SIG-M5 treated with dmso at 0.1 percent for 504 hours (cell line): Measurements from ENCODE around the gene FMN2.
"Not testable (repeated sequence)": the region's sequence is repeated elsewhere in the genome, so short reads cannot be mapped to it uniquely, and the experiment has no call there.

Experiments
- DNase-seq: peaks from one replicate; lab custom pipeline; 2025; ENCODE audit not compliant: unreplicated experiment; lab: John Stamatoyannopoulos, UW

Gene FMN2

DNA sequence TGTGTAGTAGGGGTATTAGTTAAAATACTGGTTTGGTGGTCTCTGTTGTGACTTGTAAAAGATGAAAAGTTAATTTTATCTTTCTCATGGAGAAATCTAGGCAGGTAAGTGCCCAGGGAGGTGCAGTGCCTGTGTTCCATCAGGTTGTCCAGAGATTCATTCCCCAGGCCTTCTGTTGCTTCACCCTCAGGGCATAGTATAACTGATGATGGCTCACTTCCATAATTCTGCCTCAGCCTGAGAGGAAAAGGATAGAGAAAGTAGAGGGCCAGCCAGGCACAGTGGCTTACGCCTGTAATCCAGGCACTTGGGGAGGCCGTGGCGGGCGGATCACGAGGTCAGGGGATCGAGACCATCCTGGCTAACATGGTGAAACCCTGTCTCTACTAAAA lies 153.9 kb downstream of the FMN2 start:
- DNase-seq: no peak

DNA sequence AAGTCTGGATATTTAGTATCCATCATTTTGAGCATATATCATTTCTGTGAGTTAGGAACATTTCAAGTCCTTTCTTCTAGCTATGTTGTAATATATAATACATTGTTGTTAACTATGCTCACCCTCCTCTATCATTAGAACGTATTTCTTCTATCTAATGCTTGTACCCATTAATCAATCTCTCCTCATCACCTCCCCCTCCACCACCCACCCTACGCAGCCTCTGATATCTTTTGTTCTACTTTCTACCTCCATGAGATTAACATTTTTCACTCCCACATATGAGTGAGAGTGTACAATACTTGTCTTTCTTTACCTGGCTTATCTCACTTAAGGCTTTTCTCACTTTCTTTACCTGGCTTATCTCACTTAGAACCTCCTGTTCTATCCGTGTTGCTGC lies 156.2 kb downstream of the FMN2 start:
- DNase-seq: no peak

DNA sequence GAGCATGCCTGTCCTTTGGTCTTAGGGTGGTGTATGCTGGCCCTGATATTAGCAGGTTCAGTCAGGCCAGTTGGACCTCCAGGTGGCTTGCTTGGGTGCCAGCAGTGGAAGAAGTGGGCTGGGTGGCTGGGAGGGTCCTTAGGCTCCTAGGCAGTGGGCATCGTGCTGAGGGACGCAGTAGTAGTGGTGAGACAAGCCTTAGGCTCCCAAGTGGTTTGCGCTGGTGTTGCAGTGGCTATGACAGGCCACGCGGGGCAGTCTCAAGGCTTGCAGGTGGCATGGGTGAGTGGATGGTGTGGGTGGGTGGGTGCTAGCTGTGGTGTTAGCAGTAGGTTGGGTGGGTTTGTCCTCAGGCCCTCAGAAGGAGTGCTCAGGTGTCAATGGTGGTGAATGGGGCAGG lies 162.3 kb downstream of the FMN2 start:
- no peak for DNase-seq

DNA sequence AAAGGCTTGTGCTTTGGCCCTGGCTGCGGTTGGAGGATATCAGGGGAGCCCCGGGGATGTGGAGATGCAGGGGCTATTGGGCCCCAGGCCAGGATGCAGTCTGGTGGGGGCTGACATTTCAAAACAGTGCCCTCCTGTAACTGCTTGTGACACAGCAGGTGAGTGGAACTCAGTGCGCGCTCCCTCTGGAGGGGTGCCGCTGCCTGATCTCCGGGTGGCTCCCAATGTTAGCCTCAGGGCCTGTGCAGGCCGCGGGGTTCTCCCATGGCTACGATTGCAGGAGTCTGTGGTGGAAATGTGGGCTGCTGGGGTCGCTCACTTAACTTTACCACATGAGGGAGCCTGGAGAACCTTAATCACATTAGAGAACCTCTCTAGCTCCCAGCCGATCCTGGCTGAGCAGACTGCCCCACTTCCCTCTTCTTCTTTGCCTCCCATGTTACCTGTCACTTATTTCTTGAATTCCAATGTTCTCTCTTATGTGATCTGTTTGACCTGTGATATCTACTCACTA lies 163.2 kb downstream of the FMN2 start:
- no peak for DNase-seq

DNA sequence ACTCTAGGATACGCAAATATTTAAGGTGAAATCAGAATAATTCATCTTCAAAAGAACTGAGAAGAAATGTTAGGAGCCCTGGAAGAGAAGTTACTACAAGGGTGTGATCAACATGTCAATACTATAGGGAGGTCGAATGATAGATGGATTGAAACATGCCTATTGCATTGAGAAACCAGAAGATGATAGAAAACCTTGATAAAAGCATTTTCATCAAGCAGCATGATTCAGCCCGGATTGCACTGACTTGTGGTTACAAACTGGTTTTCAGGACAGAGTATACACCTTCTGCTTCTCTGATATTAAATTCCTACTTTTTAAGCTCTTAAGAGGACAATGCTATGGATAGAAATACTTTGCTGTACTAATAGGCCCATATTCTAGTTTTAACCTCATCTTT lies 164.2 kb downstream of the FMN2 start:
- no peak for DNase-seq

DNA sequence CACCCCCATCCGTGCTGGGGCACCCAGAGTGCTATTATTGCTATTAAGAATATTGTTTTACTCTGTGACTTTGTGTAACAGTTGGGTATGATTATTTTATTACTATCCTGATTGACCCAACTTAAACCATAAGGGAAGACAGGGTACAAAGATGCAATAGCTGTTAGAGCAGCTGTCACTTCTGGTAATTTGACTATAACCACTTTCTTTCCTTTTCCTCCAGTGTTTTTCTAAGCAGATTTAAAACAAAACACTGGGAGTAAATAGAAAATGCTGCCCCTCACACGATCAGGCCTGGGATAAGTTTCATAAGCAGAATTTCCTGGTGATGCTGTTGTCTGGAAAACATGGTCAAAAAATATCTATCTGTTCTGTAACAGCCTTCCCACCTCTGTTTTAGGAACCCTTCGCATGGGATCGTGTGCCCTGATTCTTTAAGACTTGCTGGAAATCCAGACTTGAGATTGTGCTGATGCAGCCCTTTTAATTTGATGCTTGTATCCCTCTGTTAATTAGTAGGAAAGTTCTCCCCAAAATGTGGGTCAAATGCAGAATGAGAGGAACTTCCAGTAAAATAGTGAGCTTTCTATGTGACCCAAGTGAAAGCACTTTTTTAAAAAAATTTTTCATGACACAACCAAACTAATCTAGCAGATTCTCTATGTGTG lies 165.3 kb downstream of the FMN2 start:
- DNase-seq: no peak

DNA sequence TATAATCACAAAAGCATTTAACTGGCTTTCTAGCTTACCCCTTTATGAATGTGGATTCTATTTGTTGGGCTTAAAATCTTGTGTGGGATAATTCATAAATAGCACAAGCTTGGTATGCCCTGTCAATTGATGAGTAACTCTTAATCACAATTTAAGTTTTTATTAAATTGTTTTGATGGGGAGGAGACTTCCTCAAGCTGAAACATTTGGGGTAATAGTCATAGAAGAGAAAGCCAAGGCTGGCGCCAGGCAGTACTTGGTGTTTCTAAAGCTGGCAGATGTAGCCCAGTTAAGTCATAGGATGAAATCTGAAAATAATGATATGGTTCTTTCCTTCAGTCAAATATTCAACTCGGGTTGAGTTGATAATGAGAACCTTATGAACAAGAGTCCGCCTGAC lies 167.2 kb downstream of the FMN2 start:
- DNase-seq: no peak

DNA sequence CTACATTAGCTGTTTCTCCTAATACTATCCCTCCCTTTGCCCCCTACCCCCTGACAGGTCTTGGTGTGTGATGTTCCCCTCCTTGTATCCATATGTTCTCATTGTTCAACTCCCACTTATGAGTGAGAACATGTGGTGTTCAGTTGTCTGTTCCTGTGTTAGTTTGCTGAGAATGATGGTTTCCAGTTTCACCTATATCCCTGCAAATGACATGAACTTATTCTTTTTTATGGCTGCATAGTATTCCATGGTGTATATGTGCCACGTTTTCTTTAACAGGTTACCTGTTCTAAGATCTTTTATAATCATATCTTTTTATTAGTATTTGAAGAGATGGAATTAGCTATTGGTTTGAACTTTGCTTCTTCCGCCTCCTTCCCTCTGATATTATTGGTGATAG lies 172.8 kb downstream of the FMN2 start:
- not testable (repeated sequence) for DNase-seq

DNA sequence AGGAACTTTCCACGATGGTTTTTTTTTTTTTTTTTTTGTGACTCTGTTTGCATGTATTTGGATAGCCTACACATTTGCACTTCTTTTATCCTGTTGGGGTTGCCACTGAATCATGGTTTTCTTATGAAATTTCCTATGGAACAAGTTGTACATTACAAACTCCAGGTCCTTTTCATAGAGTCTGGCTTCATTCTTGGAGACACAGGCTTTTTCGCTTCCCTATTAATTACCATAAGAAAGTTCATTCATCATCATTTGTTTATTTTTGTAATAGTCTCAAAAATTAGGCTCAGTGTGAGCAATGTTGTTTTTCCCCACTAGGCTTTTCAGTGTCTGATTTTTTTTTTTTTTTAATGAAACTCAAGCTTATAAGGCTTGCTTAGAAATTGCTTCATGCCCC lies 179.4 kb downstream of the FMN2 start:
- DNase-seq: no peak

DNA sequence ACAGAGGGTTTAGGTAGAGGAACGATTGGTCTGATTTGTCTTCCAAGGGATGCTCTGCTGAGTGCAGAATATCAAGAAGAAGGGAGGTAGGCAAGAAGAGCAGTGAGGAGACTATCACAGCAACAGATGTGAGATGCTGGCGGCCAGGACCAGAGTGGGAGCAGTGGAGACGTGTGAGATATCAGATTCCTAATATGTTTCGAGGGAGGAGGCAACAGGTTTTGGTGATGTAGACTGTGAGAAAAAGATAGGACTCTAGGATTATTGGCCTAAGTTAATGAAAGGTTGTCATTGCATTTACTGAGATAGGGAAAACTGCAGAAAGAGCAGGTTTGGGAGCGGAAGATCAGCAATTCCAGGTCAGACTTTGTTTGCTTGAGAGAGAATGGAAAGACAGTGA lies 182.9 kb downstream of the FMN2 start:
- DNase-seq: no peak

DNA sequence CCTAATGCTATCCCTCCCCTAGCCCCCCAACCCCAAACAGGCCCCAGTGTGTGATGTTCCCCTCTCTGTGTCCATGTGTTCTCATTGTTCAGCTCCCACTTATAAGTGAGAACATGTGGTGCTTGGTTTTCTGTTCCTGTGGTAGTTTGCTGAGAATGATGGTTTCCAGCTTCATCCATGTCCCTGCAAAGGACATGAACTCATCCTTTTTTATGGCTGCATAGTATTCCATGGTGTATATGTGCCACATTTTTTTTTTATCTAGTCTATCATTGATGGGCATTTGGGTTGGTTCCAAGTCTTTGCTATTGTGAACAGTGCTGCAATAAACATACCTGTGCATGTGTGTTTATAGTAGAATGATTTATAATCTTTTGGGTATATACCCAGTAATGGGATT lies 183.5 kb downstream of the FMN2 start:
- not testable (repeated sequence) for DNase-seq

DNA sequence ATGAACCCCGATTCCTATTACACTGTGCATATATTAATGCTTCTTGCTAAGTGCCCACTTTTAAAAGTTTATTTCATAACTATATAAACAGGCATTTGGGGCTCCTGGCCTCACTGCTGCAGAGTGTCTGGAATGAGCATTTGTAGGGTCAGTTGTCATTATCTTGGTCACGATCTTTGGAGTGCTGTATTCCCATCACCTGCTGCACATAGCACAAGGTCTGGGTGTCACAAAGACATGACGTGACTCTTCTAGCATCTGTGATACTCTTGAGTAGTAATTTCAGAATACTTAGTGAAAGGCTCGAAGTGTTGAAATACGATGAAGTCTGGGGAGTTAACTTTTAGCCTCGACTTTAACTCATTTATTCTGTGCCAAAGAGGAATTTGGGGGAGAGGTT lies 186.4 kb downstream of the FMN2 start:
- DNase-seq: no peak

DNA sequence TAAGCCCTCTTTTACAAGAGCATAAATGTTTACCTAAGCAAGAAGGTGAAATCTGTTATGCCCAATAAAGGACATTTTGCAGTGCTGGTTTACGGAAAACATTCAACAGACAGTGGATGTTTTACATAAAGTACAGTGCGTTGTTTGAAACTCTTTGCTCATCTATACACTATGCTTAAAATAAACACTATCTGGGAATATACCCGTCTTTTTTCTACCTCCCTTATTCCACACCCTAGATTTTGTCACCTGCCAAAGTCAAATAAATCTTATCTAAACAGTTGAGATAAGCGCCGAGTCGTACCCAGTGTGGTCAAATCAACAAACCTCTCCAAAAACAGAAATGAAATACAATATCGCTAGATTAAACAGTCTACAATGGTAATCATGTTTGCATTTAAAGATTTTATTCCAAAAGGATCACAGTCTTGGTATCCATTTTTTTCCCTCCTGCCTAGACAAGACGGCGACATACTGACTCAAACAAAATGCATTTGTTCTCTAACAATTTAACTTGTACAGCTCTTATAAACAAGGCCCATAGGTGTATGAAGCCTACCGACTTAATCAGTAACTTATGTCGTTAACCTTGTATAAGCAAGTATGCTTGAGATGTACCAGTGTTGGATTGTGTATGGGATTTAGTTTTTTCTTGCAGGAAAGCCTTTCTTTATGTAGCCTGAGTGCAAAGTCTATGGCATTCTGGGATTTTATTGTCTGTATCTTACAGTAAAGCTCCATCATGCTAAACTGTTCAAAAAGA lies 189.1 kb downstream of the FMN2 start:
- no peak for DNase-seq

DNA sequence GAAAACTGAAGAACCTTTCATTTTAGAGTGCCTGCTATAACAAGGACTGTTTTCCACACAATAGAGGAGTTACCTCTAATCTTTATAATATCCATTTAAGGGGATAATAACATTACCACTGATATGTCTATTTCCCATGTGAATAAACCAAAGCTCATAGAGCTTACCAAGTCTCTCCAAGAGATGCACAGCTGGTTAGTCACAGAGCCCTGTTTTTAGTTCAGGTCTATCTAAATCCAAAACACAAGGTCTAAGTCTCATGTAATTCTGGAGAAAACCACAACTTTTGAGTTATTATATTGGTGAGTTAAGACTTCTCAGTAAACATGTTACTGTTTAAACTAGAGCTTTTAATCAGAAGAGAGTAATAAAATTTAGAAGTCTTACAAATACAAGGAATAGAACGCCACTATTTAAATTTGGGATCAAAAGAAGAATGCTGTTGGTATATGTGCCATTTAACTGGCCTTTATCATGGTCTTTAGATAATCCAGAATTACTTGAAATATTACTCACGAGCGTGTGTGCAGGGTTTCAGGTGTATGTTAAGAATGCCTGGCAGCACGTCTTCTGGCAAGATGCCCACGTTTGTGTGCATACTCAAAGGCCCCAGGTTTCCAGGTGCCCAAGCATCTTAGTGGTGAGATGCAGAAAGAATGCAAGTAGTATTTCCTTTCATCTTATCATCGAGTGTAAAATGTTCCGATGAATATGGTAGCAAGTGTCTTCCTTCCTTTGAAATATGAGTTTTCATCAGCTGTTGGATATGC lies 190.6 kb downstream of the FMN2 start:
- no peak for DNase-seq

DNA sequence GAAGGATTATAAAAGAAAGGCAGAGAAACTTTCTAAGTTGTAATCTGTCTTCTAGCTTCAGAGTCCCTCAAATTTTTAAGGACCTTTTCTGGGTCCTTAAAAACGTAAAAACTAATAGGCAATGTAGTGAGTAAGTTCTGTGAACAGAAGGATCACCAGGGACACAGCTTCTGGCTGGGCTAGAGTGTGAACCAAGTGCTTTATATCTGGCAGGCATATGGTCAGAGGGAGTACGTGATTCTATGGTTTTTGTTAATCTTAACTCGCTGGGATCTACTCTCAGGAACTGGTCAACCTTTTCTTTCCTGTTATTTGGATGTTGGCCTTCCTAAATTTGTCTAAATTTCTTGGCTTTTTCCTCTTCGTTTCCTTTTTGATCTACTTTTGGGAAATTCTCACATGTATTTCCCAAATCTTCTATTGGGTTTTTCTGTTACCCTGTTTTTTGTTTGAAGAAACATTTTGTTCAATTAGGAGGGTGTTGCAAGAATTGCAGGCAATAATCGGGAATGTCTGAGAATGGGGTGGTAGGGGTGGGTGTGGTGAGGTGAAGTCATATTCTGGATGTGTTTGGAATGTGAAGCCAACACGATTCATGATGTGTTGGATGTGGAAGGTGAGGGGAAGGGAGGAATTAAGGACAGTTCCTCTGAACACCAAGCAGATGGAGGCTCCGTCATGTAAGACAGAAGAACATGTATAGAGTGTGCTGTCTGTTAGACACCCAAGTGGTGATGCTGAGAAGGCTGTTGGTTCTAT lies 193.2 kb downstream of the FMN2 start:
- DNase-seq: no peak

DNA sequence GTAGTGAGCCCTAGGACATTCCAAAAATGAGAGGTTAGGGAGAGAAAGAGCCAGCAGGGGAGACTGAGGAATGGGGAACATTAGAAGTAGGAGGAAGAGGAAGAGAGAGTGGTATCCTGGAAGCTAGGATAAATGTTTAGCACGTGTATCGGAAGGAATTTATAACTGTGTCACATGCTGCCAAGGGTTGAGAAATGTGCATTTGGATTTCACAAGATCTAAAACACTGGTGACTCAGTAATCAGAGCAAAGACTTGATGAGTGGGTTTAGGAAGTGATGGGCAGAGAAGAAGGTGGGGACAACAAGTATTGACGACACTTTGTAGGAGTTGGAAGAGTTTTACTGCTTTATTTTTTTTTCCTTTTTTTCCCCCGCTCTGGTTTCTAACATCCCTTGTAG lies 193.9 kb downstream of the FMN2 start:
- DNase-seq: no peak

DNA sequence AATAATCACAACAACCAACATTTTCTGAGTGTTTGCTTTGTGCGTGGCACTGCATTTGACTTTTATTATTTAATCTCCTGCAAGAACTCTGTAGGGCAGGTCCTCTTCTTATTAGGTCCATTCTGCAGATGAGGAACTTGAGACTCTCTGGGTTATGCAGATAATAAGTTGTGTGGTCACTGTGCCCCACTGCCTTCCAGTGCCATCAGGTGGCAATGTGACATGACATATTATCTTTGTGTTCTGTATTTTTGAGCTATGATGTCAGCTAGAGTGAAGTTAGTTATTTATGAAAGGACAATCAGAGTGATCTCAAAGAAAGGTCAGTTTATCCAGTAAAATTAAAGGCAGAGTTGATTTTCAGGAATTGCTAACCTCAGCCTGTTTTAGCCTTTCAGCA lies 196.0 kb downstream of the FMN2 start:
- no peak for DNase-seq

DNA sequence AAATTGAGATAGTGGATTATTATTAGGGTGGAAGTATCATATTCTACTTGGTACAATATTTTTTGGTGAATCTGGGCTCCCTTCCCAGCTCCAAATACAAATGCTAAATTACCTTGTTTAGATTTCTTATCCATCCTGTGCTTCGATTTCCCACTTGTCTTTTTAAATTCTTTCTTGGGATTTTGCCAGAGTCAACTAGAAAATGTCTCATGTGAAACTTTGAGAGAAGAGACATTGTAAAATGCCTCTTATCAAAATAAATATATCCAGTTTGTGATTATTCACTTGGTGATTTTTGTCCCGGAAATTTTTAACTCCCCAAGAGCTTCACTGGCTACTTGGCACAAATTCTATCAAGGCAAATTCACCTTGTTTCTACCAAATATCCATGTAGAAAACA lies 202.0 kb downstream of the FMN2 start:
- no peak for DNase-seq

DNA sequence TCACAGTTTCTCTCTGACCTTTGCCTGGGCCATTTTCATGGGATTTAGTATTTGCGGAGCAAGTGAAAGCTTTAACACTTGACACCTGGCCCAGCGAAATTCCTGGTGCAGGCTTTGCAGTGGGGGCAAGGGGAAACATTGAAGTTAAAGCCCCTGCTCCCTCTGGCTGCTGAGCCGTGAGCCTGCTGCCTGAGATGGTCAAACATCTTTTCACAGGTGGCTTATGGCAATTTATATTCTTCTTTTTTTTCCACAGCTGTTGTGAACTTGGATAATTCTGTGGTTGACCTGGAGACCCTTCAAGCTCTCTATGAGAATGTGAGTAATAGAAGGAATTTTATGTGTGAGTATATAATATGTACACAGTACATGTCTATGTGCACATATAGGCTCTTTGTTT lies 202.9 kb downstream of the FMN2 start:
- no peak for DNase-seq

DNA sequence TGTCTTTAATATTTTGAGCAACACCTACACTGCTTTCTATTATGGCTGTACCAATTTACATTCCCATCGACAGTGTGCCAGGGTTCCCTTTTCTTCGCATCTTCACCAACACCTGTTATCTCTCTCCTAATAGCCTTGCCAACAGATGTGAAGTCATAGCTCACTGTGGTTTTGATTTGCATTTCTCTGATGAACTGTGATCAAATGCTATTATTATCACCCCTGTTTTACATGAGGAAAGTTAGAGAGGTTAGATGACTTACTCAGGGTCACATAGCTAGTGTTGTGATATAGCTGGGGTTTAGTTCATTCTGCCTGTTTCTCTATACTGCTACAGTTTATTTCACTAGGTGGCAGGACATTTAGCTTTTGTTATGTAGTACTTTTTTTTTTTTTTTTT lies 204.1 kb downstream of the FMN2 start:
- DNase-seq: no peak

DNA sequence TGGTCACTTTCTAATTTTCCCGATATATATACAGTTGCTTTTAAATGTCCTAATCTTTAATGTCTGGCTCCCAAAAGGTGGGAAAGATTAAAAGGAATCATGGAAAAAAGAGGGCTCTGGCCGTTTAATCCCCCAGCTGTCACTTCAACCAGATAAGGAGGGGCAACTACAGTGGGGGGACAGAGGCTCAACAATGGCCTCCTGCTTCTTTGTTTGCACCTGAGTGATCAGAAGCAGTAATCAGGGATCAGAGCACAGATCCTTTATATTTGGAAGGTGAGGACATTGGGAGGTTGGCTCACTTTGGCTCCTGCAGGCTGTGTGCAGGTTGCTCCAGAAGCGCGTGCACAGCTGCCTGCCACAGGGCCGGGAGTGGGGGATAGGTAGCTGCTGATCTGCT lies 212.8 kb downstream of the FMN2 start:
- no peak for DNase-seq
